CD14-positive monocyte (primary cell): Measurements from ENCODE around the gene ZCWPW1. TPM values are rescaled to one million over a fixed set of nuclear protein-coding genes. Genes with fewer than 3 reads are reported as not detected.

Experiments
- DNase-seq, 3 donors: peaks; one replicate each; pipeline ENCODE4 v3.0.0-alpha.2; 2011 to 2022
- H2AFZ ChIP-seq: 2 replicates; pipeline ENCODE4 v1.6.0; 2012; ENCODE audit warnings: mild to moderate bottlenecking, low read depth, low read length, inconsistent platforms; ENCODE audit not compliant: insufficient read depth, poor library complexity, severe bottlenecking
- H3K27ac ChIP-seq, 2 donors: 1 replicate in 1 of 2; 2 replicates in 1 of 2; pipeline ENCODE4 v1.5.1; 2012 to 2013; ENCODE audit warnings: low read length in 2 of 2, control low read depth in 1 of 2, inconsistent platforms in 1 of 2, low read depth in 1 of 2, mild to moderate bottlenecking in 1 of 2
- H3K27me3 ChIP-seq, 2 donors: one replicate each; pipeline versions ENCODE4 v1.6.0 to v1.6.1; 2011 to 2013; ENCODE audit warnings: low read length in 2 of 2; ENCODE audit not compliant: control insufficient read depth in 2 of 2, insufficient read depth in 2 of 2
- H3K36me3 ChIP-seq, 2 donors: replicated peaks in 1 of 2; 1 replicate in 1 of 2; 2 replicates in 1 of 2; pipeline versions ENCODE4 v1.5.1 to v1.6.1; 2012 to 2013; ENCODE audit warnings: low read length in 2 of 2, control low read depth in 1 of 2, inconsistent platforms in 1 of 2, mild to moderate bottlenecking in 1 of 2; ENCODE audit not compliant: insufficient read depth in 2 of 2, control insufficient read depth in 1 of 2
- H3K4me1 ChIP-seq, 2 donors: 1 replicate in 1 of 2; 2 replicates in 1 of 2; pipeline versions ENCODE4 v1.5.1 to v1.6.1; 2012 to 2013; ENCODE audit warnings: low read length in 2 of 2, control low read depth in 1 of 2, inconsistent platforms in 1 of 2, mild to moderate bottlenecking in 1 of 2, moderate library complexity in 1 of 2; ENCODE audit not compliant: insufficient read depth in 2 of 2, control insufficient read depth in 1 of 2
- H3K4me2 ChIP-seq: replicated peaks from 2 replicates; pipeline ENCODE3; 2012; ENCODE audit warnings: low read length, moderate library complexity, mild to moderate bottlenecking; ENCODE audit not compliant: poor library complexity, severe bottlenecking; ENCODE audit errors: extremely low read depth
- H3K4me3 ChIP-seq, 3 experiments: fragments of 200-600 bp in 1 of 3; sonication (generic) in 1 of 3; replicated peaks in 1 of 3; 1 replicate in 2 of 3; 2 replicates in 1 of 3; pipeline ENCODE4 v1.5.1; 2011 to 2013; ENCODE audit warnings: low read length in 3 of 3, mild to moderate bottlenecking in 3 of 3, control low read depth in 2 of 3, low read depth in 2 of 3, inconsistent platforms in 1 of 3, moderate library complexity in 1 of 3
- H3K79me2 ChIP-seq: 2 replicates; pipeline ENCODE4 v1.6.0; 2012; ENCODE audit warnings: mild to moderate bottlenecking, control low read depth, inconsistent platforms, low read length, moderate library complexity; ENCODE audit not compliant: insufficient read depth
- H3K9ac ChIP-seq: 2 replicates; pipeline ENCODE4 v1.6.0; 2017; ENCODE audit warnings: low read length, mild to moderate bottlenecking; ENCODE audit not compliant: insufficient read depth, poor library complexity, severe bottlenecking
- H3K9me3 ChIP-seq, 2 donors: replicated peaks in 1 of 2; 1 replicate in 1 of 2; 2 replicates in 1 of 2; pipeline versions ENCODE4 v1.5.1 to v1.6.1; 2012 to 2013; ENCODE audit warnings: low read length in 2 of 2, control low read depth in 1 of 2; ENCODE audit not compliant: control insufficient read depth in 1 of 2, insufficient read depth in 1 of 2
- H4K20me1 ChIP-seq: 2 replicates; pipeline ENCODE4 v1.6.0; 2012; ENCODE audit warnings: mild to moderate bottlenecking, low read length, control low read depth, moderate library complexity; ENCODE audit not compliant: insufficient read depth
- H3K27ac Mint-ChIP-seq, 7 donors: one replicate each; pipeline ENCODE4 v1.8.0; 2020; ENCODE audit warnings: mild to moderate bottlenecking in 7 of 7, mixed read lengths in 7 of 7, moderate library complexity in 6 of 7, inconsistent platforms in 2 of 7
- H3K27me3 Mint-ChIP-seq, 3 donors: one replicate each; pipeline ENCODE4 v1.8.0; 2021 to 2022; ENCODE audit warnings: low read depth in 3 of 3, mild to moderate bottlenecking in 3 of 3, mixed read lengths in 3 of 3, moderate library complexity in 3 of 3, inconsistent platforms in 1 of 3
- H3K36me3 Mint-ChIP-seq, 2 donors: one replicate each; pipeline ENCODE4 v1.8.0; 2020; ENCODE audit warnings: mixed read lengths in 2 of 2, inconsistent platforms in 1 of 2, mild to moderate bottlenecking in 1 of 2
- H3K4me1 Mint-ChIP-seq: one replicate; pipeline ENCODE4 v1.8.0; 2020; ENCODE audit warnings: mild to moderate bottlenecking, mixed read lengths
- H3K4me3 Mint-ChIP-seq, 2 donors: one replicate each; pipeline ENCODE4 v1.8.0; 2020; ENCODE audit warnings: mild to moderate bottlenecking in 2 of 2, mixed read lengths in 2 of 2, moderate library complexity in 1 of 2
- H3K9me3 Mint-ChIP-seq, 7 donors: one replicate each; pipeline ENCODE4 v1.8.0; 2020 to 2022; ENCODE audit warnings: mixed read lengths in 7 of 7, mild to moderate bottlenecking in 6 of 7, moderate library complexity in 6 of 7, inconsistent platforms in 2 of 7
- CTCF ChIP-seq: fragments of 200-600 bp; IDR thresholded peaks from one replicate; pipeline ENCODE4 v1.8.0; 2022; ENCODE audit warnings: antibody characterized with exemption, mild to moderate bottlenecking
- WGBS: methylation state at CpG from one replicate; pipeline ENCODE4 v1.1.5; 2013; ENCODE audit warnings: missing lambda C conversion rate; ENCODE audit not compliant: insufficient coverage; 5-methylcytosine and 5-hydroxymethylcytosine counted together
- intact Hi-C, 2 donors: fragments of 100-400 bp; cut with micrococcal nuclease; formaldehyde crosslinking; loops; one replicate each; pipeline versions ENCODE4 v1.15.0 to v1.15.1; 2023
- polyA plus RNA-seq, 3 donors: library from polyadenylated mRNA; depleted of rRNA in 1 of 3; unstranded in 2 of 3; stranded (reverse) in 1 of 3; fragments of 300-500 nt in 2 of 3; fragments of >200 nt in 1 of 3; fragmentation: Illumina TruSeq in 2 of 3; gene quantifications; 1 replicate in 2 of 3; 2 replicates in 1 of 3; pipeline ENCODE4 v1.2.3, GENCODE V29; 2012 to 2021

The ZCWPW1 gene
- polyA plus RNA-seq, 3 donors = 0.60 to 1.9 (median 1.2) TPM

GRCh38 chr7:100476903-100477870, 48.7 kb upstream of the ZCWPW1 start:
- Histone ChIP-seq H3K27ac (peak overlapping the region; percentile 83 to 84), H3K79me2 (peaks cover 58% of the 10 kb centered on the region), H3K4me2 (peak overlapping the region; percentile 97), H3K9ac (peak overlapping the region; percentile 89), H3K4me1 (peaks cover 53 to 61% of the 10 kb centered on the region in 2 donors), H2AFZ (no peak overlapping the region), H3K4me3 (peak overlapping the region; percentile 51 to 99 (median 87)), H4K20me1 (peaks cover 68% of the 10 kb centered on the region), H3K9me3 (no peaks in the 10 kb centered on the region), H3K36me3 (peaks cover 13 to 35% of the 10 kb centered on the region in 2 donors), H3K27me3 (no peaks in the 10 kb centered on the region)
- peak; percentile 30 for TF ChIP-seq CTCF
- Mint-ChIP-seq H3K9me3 (peaks cover 0 to 2% (median 0%) of the 10 kb centered on the region in 7 donors), H3K4me1 (peaks cover 49% of the 10 kb centered on the region), H3K36me3 (peaks cover 20 to 44% of the 10 kb centered on the region in 2 donors), H3K4me3 (peak overlapping the region; percentile 95 to 96), H3K27me3 (peaks cover 1 to 7% (median 5%) of the 10 kb centered on the region in 3 donors), H3K27ac (peak overlapping the region in 5 of 7 donors; percentile 35 to 87 (median 72))
- 6% methylated on average over 22 of the region's 30 CpGs for WGBS
- intact Hi-C loops = loop anchor here (5.0 kb wide), 1 partner anchor 80 kb away; no protein-coding TSS in a partner anchor
- DNase-seq = no peak

- Histone ChIP-seq H3K9ac (peak overlapping the region; percentile 89), H3K9me3 (no peaks in the 10 kb centered on the region), H4K20me1 (peaks cover 78% of the 10 kb centered on the region), H3K27me3 (no peaks in the 10 kb centered on the region), H3K36me3 (peaks cover 19 to 45% of the 10 kb centered on the region in 2 donors), H3K27ac (peak overlapping the region; percentile 4 to 84), H3K79me2 (peaks cover 58% of the 10 kb centered on the region), H2AFZ (no peak overlapping the region), H3K4me3 (peak overlapping the region; percentile 51 to 99 (median 87)), H3K4me1 (peaks cover 53 to 61% of the 10 kb centered on the region in 2 donors), H3K4me2 (peak overlapping the region; percentile 97)
- Mint-ChIP-seq H3K4me3 (peak overlapping the region; percentile 95 to 96), H3K36me3 (peaks cover 25 to 52% of the 10 kb centered on the region in 2 donors), H3K27ac (peak overlapping the region in 5 of 7 donors; percentile 50 to 85 (median 72)), H3K27me3 (peaks cover 0 to 5% (median 4%) of the 10 kb centered on the region in 3 donors), H3K9me3 (peaks cover 0 to 2% (median 0%) of the 10 kb centered on the region in 7 donors), H3K4me1 (peaks cover 50% of the 10 kb centered on the region)
- DNase-seq = peak in 2 of 3 donors; percentile 18 to 27
- intact Hi-C loops = loop anchor here (5.0 kb wide), 1 partner anchor 81 kb away; no protein-coding TSS in a partner anchor
- no peak for TF ChIP-seq CTCF
- WGBS = no CpG with 5 or more reads among the region's 6 CpGs
Measured at GRCh38 chr7:100476101-100476780, 47.7 kb upstream of the ZCWPW1 start.
